GM13976 (cell line): ENCODE results near the gene CAPN10.

Experiments
- DNase-seq: peaks from one replicate; pipeline ENCODE4 v3.0.0; 2012; ENCODE audit warnings: low spot score
- CTCF ChIP-seq: IDR thresholded peaks from 2 replicates; pipeline ENCODE4 v1.5.1; 2012; ENCODE audit warnings: borderline replicate concordance, mild to moderate bottlenecking; ENCODE audit not compliant: insufficient read depth; ENCODE audit errors: extremely low read depth, missing control alignments, control extremely low read depth
- in situ Hi-C: fragments of 300-500 bp; cut with MboI; formaldehyde crosslinking; loops from one replicate; pipeline ENCODE4 v1.12.0; 2022; ENCODE audit warnings: low sequenced_read_pairs, mixed read lengths, inconsistent platforms; ENCODE audit not compliant: unreplicated experiment

The CAPN10 gene

DNA sequence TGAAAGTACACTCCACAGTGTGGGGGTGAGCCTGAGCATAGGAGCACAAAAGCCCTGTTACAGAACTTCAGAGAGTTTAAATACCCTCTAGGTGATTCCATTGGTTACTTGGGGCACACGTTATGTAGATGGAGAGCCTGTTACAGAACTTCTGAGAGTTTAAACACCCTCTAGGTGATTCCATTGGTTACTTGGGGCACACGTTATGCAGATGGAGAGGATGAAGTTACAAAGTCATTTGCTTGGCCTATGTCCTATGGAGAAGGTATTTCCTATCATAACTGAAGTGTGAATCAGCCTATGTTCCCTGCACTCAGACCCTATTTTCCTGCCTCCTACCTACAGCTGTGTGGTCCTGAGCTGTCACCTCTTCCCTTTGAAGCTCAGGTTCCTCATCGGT lies 3.8 kb upstream of the CAPN10 start:
- in situ Hi-C loops, result no loop called here
- no peak for TF ChIP-seq CTCF
- DNase-seq, result no peak

- no peak for DNase-seq
- in situ Hi-C loops, result no loop called here
- TF ChIP-seq CTCF, result no peak
Observed at GRCh38 chr2:240583774-240584173, 2.8 kb upstream of the CAPN10 start.

- in situ Hi-C loops, result no loop called here
- no peak for TF ChIP-seq CTCF
- DNase-seq, result peak; percentile 82
Observed at GRCh38 chr2:240584486-240585031, 2.0 kb upstream of the CAPN10 start.

- in situ Hi-C loops, result no loop called here
- no peak for DNase-seq
- TF ChIP-seq CTCF, result no peak
Observed at GRCh38 chr2:240585101-240585500, 1.4 kb upstream of the CAPN10 start.

DNA sequence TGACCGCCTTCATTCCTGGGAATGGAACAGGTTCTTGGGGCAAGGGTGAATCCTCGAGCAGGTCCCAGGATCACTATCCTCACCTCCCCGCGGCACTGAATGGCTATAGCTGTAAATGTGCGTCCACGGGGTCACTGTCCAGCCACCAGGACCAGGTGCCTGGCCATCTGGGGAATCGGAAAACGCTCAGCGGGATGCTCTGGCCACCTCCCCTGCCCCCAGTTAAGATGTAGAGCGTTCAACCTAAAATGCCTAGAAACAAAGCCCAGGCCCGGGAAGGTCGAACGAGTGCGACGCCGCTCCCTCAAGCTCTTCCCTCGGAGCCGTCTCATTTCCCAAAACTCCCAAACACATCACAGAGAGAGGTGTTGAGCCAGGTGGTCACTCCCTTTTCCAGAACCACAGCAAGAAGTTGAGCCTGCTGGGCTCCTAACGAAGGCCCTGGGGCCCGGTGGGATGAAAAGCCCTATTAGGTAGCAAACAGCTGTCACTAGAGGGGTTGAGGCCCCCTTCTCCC lies 795 bp upstream of the CAPN10 start:
- no peak for TF ChIP-seq CTCF
- DNase-seq, result no peak
- in situ Hi-C loops, result no loop called here

- TF ChIP-seq CTCF, result no peak
- no peak for DNase-seq
- in situ Hi-C loops, result no loop called here
Observed at GRCh38 chr2:240586919-240587800, 626 bp downstream of the CAPN10 start.
